ENCODE measurements around the gene CENPU. TPM values are rescaled to one million over a fixed set of nuclear protein-coding genes. Genes with fewer than 3 reads are reported as not detected.
"Not testable (repeated sequence)": the region's sequence is repeated elsewhere in the genome, so short reads cannot be mapped to it uniquely, and the experiment has no call there.

Gene CENPU
- polyA plus RNA-seq, 2 donors: 19.0 to 23.5 TPM

DNA sequence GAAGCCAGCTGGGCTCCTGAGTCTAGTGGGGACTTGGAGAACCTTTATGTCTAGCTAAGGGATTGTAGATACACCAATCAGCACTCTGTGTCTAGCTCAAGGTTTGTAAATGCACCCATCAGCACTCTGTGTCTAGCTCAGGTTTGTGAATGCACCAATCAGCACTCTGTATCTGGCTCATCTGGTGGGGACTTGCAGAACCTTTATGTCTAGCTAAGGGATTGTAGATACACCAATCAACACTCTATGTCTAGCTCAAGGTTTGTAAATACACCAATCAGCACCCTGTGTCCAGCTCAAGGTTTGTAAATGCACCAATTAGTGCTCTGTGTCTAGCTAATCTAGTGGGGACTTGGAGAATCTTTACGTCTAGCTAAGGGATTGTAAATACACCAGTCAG lies 7.8 kb upstream of the CENPU start:
- H3K27me3 ChIP-seq (ENCODE audit: control insufficient read depth in 1 of 2, insufficient read depth in 2 of 2, low read length in 2 of 2); H3K4me1 ChIP-seq (ENCODE audit: control insufficient read depth in 2 of 2, insufficient read depth in 2 of 2, low read length in 1 of 2); H3K4me3 ChIP-seq (ENCODE audit: low read depth in 1 of 2, low read length in 2 of 2); H3K36me3 ChIP-seq (ENCODE audit: control insufficient read depth in 2 of 2, insufficient read depth in 2 of 2, low read length in 1 of 2); H3K9me3 ChIP-seq (ENCODE audit: control insufficient read depth in 2 of 2, insufficient read depth in 1 of 2, low read depth in 1 of 2, low read length in 1 of 2); H3K27ac ChIP-seq (ENCODE audit: low read depth in 2 of 2, low read length in 1 of 2): not testable (repeated sequence)
- 52 to 89% methylated on average over 1 of the region's 1 CpG for WGBS, 2 donors

DNA sequence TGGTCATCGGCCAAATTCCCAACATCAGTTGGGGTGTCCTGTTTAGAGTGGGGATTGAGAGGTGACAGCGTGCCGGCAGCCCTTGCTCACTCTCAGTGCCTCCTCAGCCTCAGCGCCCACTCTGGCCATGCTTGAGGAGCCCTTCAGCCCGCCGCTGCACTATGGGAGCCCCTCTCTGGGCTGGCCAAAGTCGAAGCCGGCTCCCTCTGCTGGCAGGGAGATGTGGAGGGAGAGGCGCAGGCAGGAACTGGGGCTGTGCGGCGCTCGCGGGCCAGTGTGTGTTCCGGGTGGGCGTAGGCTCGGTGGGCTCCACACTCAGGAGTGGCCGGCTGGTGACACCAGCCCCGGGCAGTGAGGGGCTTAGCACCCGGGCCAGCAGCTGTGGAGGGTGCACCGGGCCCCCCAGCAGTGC lies 7.1 kb upstream of the CENPU start:
- no peaks in the 10 kb centered on the region for H3K9me3 ChIP-seq (ENCODE audit: control insufficient read depth in 2 of 2, insufficient read depth in 1 of 2, low read depth in 1 of 2, low read length in 1 of 2)
- H3K36me3 ChIP-seq (ENCODE audit: control insufficient read depth in 2 of 2, insufficient read depth in 2 of 2, low read length in 1 of 2): no peaks in the 10 kb centered on the region
- H3K4me1 ChIP-seq (ENCODE audit: control insufficient read depth in 2 of 2, insufficient read depth in 2 of 2, low read length in 1 of 2): no peaks in the 10 kb centered on the region
- WGBS, 2 donors: 95 to 97% methylated on average over 19 to 20 of the region's 20 CpGs
- H3K27me3 ChIP-seq (ENCODE audit: control insufficient read depth in 1 of 2, insufficient read depth in 2 of 2, low read length in 2 of 2): no peaks in the 10 kb centered on the region
- H3K4me3 ChIP-seq (ENCODE audit: low read depth in 1 of 2, low read length in 2 of 2): no peak overlapping the region
- no peak overlapping the region for H3K27ac ChIP-seq (ENCODE audit: low read depth in 2 of 2, low read length in 1 of 2)

DNA sequence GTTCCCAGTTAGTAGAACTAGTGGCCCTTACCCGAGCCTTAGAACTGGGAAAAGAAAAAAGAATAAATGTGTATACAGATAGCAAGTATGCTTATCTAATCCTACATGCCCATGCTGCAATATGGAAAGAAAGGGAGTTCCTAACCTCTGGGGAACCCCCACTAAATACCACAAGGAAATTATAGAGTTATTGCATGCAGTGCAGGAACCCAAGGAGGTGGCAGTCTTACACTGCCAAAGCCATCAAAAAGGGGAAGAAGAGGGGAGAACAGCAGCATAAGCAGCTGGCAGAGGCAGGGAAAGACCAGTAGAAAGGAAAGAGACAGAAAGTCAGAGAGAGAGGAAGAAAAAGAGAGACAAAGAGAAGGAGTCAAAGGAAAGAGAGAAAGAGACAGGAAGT lies 5.7 kb upstream of the CENPU start:
- not testable (repeated sequence) for H3K4me3 ChIP-seq (ENCODE audit: low read depth in 1 of 2, low read length in 2 of 2); H3K27ac ChIP-seq (ENCODE audit: low read depth in 2 of 2, low read length in 1 of 2); H3K27me3 ChIP-seq (ENCODE audit: control insufficient read depth in 1 of 2, insufficient read depth in 2 of 2, low read length in 2 of 2); H3K36me3 ChIP-seq (ENCODE audit: control insufficient read depth in 2 of 2, insufficient read depth in 2 of 2, low read length in 1 of 2); H3K4me1 ChIP-seq (ENCODE audit: control insufficient read depth in 2 of 2, insufficient read depth in 2 of 2, low read length in 1 of 2); H3K9me3 ChIP-seq (ENCODE audit: control insufficient read depth in 2 of 2, insufficient read depth in 1 of 2, low read depth in 1 of 2, low read length in 1 of 2)
- 76 to 86% methylated on average over 1 of the region's 1 CpG for WGBS, 2 donors

DNA sequence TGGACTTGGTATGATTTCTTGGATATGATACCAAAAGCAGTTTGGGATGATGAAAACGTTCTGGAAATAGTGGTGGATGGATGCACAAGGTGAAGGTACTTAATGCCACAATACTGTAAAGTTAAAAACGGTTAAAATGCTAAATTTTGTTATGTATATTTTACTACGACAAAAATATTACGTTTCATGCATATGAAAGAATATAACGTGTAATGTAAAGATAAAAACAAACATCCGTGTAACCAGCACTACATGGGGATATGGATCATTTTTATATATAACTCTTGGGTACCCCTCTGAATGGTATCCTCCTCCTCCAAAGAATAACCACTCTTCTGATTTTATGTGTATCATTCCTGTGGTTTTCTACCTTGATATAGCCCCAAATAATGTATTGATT lies 862 bp upstream of the CENPU start:
- WGBS, 2 donors: 36 to 49% methylated on average over 6 of the region's 6 CpGs
- Histone ChIP-seq H3K4me1 (ENCODE audit: control insufficient read depth in 2 of 2, insufficient read depth in 2 of 2, low read length in 1 of 2) (peaks cover 0 to 2% of the 10 kb centered on the region in 2 donors), H3K4me3 (ENCODE audit: low read depth in 1 of 2, low read length in 2 of 2) (peak overlapping the region in 1 of 2 donors; percentile 87), H3K9me3 (ENCODE audit: control insufficient read depth in 2 of 2, insufficient read depth in 1 of 2, low read depth in 1 of 2, low read length in 1 of 2) (no peaks in the 10 kb centered on the region), H3K27ac (ENCODE audit: low read depth in 2 of 2, low read length in 1 of 2) (no peak overlapping the region), H3K27me3 (ENCODE audit: control insufficient read depth in 1 of 2, insufficient read depth in 2 of 2, low read length in 2 of 2) (no peaks in the 10 kb centered on the region), H3K36me3 (ENCODE audit: control insufficient read depth in 2 of 2, insufficient read depth in 2 of 2, low read length in 1 of 2) (no peaks in the 10 kb centered on the region)

DNA sequence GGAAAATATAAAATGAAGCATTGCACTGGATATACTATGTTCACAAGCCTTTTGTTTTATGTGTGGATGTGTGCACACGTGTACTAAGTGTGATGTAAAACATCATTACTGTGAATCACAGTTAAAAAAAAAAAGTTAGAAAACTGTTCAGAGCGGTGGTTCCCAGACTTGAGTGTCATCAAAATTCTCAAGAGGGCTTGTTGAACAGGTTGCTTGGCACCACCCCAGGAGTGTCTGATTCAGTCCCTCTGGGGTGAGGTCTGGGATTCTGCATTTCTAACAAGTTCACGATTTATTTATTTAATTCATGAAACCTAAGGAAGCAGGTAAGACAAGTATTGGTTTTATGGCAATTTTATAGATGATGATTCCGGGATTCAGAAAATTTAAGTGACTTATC lies 1.8 kb downstream of the CENPU start:
- H3K4me1 ChIP-seq (ENCODE audit: control insufficient read depth in 2 of 2, insufficient read depth in 2 of 2, low read length in 1 of 2): peaks cover 0 to 2% of the 10 kb centered on the region in 2 donors
- no peaks in the 10 kb centered on the region for H3K9me3 ChIP-seq (ENCODE audit: control insufficient read depth in 2 of 2, insufficient read depth in 1 of 2, low read depth in 1 of 2, low read length in 1 of 2)
- peak overlapping the region in 1 of 2 donors; percentile 93 for H3K27ac ChIP-seq (ENCODE audit: low read depth in 2 of 2, low read length in 1 of 2)
- H3K4me3 ChIP-seq (ENCODE audit: low read depth in 1 of 2, low read length in 2 of 2): no peak overlapping the region
- WGBS, 2 donors: 39 to 49% methylated on average over 4 of the region's 4 CpGs
- no peaks in the 10 kb centered on the region for H3K36me3 ChIP-seq (ENCODE audit: control insufficient read depth in 2 of 2, insufficient read depth in 2 of 2, low read length in 1 of 2)
- no peaks in the 10 kb centered on the region for H3K27me3 ChIP-seq (ENCODE audit: control insufficient read depth in 1 of 2, insufficient read depth in 2 of 2, low read length in 2 of 2)

DNA sequence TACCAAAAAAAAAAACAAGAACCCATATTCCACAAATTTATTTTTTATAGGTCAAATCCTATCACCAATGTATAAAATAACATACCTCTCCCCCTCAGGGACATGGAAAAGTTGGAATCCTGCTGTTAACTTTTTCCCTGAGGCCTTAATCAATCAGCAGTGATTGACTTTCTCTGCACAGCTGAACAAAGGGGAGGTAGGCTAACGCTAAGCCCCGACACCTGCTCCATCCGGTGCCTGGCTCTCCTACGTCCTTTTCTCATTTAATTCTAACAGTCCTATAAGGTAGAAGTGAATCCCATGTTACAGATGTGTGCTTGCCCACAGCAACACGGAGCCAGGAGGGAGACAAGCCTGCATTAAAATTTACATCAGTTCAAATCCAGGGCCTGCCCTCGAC lies 2.8 kb downstream of the CENPU start:
- 74% methylated on average over 6 of the region's 6 CpGs for WGBS, 2 donors
- no peaks in the 10 kb centered on the region for H3K36me3 ChIP-seq (ENCODE audit: control insufficient read depth in 2 of 2, insufficient read depth in 2 of 2, low read length in 1 of 2)
- H3K27ac ChIP-seq (ENCODE audit: low read depth in 2 of 2, low read length in 1 of 2): no peak overlapping the region
- H3K27me3 ChIP-seq (ENCODE audit: control insufficient read depth in 1 of 2, insufficient read depth in 2 of 2, low read length in 2 of 2): no peaks in the 10 kb centered on the region
- no peak overlapping the region for H3K4me3 ChIP-seq (ENCODE audit: low read depth in 1 of 2, low read length in 2 of 2)
- no peaks in the 10 kb centered on the region for H3K9me3 ChIP-seq (ENCODE audit: control insufficient read depth in 2 of 2, insufficient read depth in 1 of 2, low read depth in 1 of 2, low read length in 1 of 2)
- peaks cover 0 to 2% of the 10 kb centered on the region in 2 donors for H3K4me1 ChIP-seq (ENCODE audit: control insufficient read depth in 2 of 2, insufficient read depth in 2 of 2, low read length in 1 of 2)

DNA sequence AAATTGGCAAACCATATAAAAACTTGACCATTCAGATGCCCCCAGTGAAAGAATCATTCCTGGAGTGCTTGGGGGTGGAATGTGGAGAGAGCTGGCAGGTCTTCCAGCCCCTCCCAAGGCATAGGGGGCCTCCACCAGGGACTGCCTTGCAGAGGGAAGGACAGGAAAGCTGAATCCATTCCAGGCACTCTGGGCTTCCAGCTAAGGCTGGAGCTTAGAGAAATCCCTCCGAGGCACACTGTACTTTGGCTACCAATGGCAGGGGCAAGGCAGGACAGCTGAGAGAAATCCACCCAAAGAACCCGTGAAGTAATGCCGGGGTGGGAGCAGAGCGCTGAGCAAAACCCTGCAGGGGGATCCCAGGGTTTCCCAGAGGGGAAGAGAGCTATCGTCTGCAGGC lies 4.0 kb downstream of the CENPU start:
- Histone ChIP-seq H3K36me3 (ENCODE audit: control insufficient read depth in 2 of 2, insufficient read depth in 2 of 2, low read length in 1 of 2) (no peaks in the 10 kb centered on the region), H3K27me3 (ENCODE audit: control insufficient read depth in 1 of 2, insufficient read depth in 2 of 2, low read length in 2 of 2) (no peaks in the 10 kb centered on the region), H3K4me1 (ENCODE audit: control insufficient read depth in 2 of 2, insufficient read depth in 2 of 2, low read length in 1 of 2) (peaks cover 0 to 2% of the 10 kb centered on the region in 2 donors), H3K27ac (ENCODE audit: low read depth in 2 of 2, low read length in 1 of 2) (peak overlapping the region; percentile 57 to 70), H3K4me3 (ENCODE audit: low read depth in 1 of 2, low read length in 2 of 2) (no peak overlapping the region), H3K9me3 (ENCODE audit: control insufficient read depth in 2 of 2, insufficient read depth in 1 of 2, low read depth in 1 of 2, low read length in 1 of 2) (no peaks in the 10 kb centered on the region)
- 72 to 86% methylated on average over 5 of the region's 5 CpGs for WGBS, 2 donors

DNA sequence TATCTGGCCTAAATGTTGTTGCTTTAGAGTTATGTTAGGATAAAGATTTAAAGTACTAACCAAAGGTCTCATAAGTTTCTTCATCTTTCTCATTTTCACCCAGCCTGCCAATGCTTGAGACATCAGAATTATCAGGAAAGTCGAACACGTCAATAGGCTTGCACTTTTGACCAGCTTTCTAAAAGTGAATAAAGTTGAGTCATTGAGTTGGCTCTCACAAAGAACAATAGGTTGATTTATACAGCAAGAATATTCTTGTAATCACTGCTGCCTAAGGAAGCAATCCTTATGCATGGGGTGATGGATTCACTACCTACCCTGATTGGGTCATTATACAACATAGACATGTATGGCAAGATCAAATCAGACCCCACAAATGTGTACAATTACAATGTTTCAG lies 5.0 kb downstream of the CENPU start:
- H3K4me3 ChIP-seq (ENCODE audit: low read depth in 1 of 2, low read length in 2 of 2): no peak overlapping the region
- 48 to 50% methylated on average over 2 of the region's 2 CpGs for WGBS, 2 donors
- H3K27me3 ChIP-seq (ENCODE audit: control insufficient read depth in 1 of 2, insufficient read depth in 2 of 2, low read length in 2 of 2): no peaks in the 10 kb centered on the region
- peaks cover 0 to 2% of the 10 kb centered on the region in 2 donors for H3K4me1 ChIP-seq (ENCODE audit: control insufficient read depth in 2 of 2, insufficient read depth in 2 of 2, low read length in 1 of 2)
- H3K27ac ChIP-seq (ENCODE audit: low read depth in 2 of 2, low read length in 1 of 2): peak overlapping the region in 1 of 2 donors; percentile 54
- H3K36me3 ChIP-seq (ENCODE audit: control insufficient read depth in 2 of 2, insufficient read depth in 2 of 2, low read length in 1 of 2): no peaks in the 10 kb centered on the region
- no peaks in the 10 kb centered on the region for H3K9me3 ChIP-seq (ENCODE audit: control insufficient read depth in 2 of 2, insufficient read depth in 1 of 2, low read depth in 1 of 2, low read length in 1 of 2)

DNA sequence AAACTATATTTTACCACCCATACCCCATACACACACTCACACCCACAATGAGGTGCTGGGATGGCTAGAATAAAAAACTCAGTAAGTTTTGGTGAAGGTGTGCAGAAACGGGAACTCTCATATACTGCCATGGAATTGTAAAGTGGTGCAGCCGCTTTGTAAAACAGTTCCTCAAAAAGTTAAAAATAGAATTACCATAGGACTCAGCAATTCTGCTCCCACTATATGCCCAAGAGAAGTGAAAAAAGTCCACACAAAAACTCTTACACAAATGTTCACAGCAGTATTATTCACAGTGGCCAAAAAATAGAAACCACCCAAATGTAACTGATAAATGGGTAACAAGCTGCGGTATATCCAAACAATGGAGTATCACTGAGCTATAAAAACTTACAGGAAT lies 6.5 kb downstream of the CENPU start:
- Histone ChIP-seq H3K27ac (ENCODE audit: low read depth in 2 of 2, low read length in 1 of 2) (no peak overlapping the region), H3K4me3 (ENCODE audit: low read depth in 1 of 2, low read length in 2 of 2) (no peak overlapping the region), H3K36me3 (ENCODE audit: control insufficient read depth in 2 of 2, insufficient read depth in 2 of 2, low read length in 1 of 2) (no peaks in the 10 kb centered on the region), H3K4me1 (ENCODE audit: control insufficient read depth in 2 of 2, insufficient read depth in 2 of 2, low read length in 1 of 2) (peaks cover 0 to 2% of the 10 kb centered on the region in 2 donors), H3K27me3 (ENCODE audit: control insufficient read depth in 1 of 2, insufficient read depth in 2 of 2, low read length in 2 of 2) (no peaks in the 10 kb centered on the region), H3K9me3 (ENCODE audit: control insufficient read depth in 2 of 2, insufficient read depth in 1 of 2, low read depth in 1 of 2, low read length in 1 of 2) (no peaks in the 10 kb centered on the region)
- WGBS, 2 donors: 90 to 98% methylated on average over 3 of the region's 3 CpGs

DNA sequence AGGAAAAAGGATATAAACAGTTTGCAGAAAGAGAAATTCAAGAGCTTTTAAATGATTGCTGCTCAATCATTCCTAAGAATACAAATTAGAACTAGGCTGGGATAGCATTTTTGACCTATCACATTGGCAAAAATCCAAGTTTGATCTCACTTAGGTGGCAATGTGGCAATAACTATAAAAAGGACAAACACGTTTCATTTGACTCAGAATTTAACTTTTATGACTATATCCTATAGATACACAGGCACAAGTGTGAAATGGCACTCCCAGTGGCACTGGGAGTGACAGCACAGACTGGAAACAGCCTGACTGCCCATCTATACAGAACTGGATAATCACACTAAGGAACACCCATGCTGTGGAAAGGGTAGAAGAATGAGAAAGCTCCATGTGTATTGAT lies 11.1 kb downstream of the CENPU start:
- WGBS, 2 donors: 67% methylated on average over 1 of the region's 1 CpG
- H3K4me1 ChIP-seq (ENCODE audit: control insufficient read depth in 2 of 2, insufficient read depth in 2 of 2, low read length in 1 of 2): peaks cover 0 to 3% of the 10 kb centered on the region in 2 donors
- no peaks in the 10 kb centered on the region for H3K9me3 ChIP-seq (ENCODE audit: control insufficient read depth in 2 of 2, insufficient read depth in 1 of 2, low read depth in 1 of 2, low read length in 1 of 2)
- no peak overlapping the region for H3K27ac ChIP-seq (ENCODE audit: low read depth in 2 of 2, low read length in 1 of 2)
- peaks cover 0 to 5% of the 10 kb centered on the region in 2 donors for H3K36me3 ChIP-seq (ENCODE audit: control insufficient read depth in 2 of 2, insufficient read depth in 2 of 2, low read length in 1 of 2)
- no peak overlapping the region for H3K4me3 ChIP-seq (ENCODE audit: low read depth in 1 of 2, low read length in 2 of 2)
- no peaks in the 10 kb centered on the region for H3K27me3 ChIP-seq (ENCODE audit: control insufficient read depth in 1 of 2, insufficient read depth in 2 of 2, low read length in 2 of 2)

Measured in esophagus (tissue), 2 donors.